Measurements from ENCODE around the gene MISP.

DNA sequence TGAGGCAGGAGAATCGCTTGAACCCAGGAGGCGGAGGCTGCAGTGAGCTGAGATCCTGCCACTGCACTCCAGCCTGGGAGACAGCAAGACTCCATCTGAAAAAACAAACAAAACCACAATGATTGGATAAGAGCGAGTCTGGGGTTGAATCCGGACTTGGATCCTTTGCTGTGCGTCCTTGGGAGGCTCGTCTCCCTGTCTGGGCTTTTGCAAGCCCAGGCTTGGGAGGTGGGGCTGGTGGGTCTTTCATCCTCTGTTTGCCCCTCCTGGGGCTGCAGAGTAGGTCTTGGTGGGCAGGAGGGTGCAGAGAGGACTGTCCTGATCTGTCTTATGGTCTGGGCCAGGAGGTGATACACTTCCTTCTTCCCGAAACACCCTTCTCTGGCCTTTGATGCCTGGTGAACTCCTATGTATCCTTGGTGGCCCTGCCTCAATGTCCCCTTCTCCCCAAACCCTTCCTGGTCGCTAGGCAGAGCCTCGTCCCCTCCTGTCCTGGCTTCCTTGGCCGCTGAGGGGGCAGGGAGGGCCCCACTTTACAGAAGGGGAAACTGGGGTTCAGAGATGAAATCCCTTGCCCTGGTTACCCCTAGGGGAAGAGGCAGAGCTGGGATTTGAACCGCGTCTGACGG lies 25.3 kb upstream of the MISP start:
- TF ChIP-seq, protein P1, sequence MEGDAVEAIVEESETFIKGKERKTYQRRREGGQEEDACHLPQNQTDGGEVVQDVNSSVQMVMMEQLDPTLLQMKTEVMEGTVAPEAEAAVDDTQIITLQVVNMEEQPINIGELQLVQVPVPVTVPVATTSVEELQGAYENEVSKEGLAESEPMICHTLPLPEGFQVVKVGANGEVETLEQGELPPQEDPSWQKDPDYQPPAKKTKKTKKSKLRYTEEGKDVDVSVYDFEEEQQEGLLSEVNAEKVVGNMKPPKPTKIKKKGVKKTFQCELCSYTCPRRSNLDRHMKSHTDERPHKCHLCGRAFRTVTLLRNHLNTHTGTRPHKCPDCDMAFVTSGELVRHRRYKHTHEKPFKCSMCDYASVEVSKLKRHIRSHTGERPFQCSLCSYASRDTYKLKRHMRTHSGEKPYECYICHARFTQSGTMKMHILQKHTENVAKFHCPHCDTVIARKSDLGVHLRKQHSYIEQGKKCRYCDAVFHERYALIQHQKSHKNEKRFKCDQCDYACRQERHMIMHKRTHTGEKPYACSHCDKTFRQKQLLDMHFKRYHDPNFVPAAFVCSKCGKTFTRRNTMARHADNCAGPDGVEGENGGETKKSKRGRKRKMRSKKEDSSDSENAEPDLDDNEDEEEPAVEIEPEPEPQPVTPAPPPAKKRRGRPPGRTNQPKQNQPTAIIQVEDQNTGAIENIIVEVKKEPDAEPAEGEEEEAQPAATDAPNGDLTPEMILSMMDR (IDR thresholded peaks at IDR 0.05): no peak
- no peak for TF ChIP-seq EZH2phosphoT487 (IDR thresholded peaks at IDR 0.05)
- TF ChIP-seq EZH2 (IDR thresholded peaks at IDR 0.05): no peak

Measured in neural progenitor cell (in vitro differentiated cells).